ENCODE data around the gene ELP4.

The ELP4 gene

GRCh38 chr11:31478223-31478590, 31.4 kb upstream of the ELP4 start:
- Histone ChIP-seq H3K27ac (no peak overlapping the region), H3K4me3 (IDR thresholded peaks at IDR 0.05; ENCODE audit: insufficient read depth, low read depth, low read length) (no peak overlapping the region), H3K79me2 (ENCODE audit: insufficient read depth, low read depth) (no peaks in the 10 kb centered on the region), H3K27me3 (ENCODE audit: insufficient read depth, low read depth) (no peaks in the 10 kb centered on the region), H4K20me1 (ENCODE audit: insufficient read depth) (no peaks in the 10 kb centered on the region), H3K9ac (no peak overlapping the region), H3K4me1 (ENCODE audit: low read depth, poor library complexity, severe bottlenecking) (no peaks in the 10 kb centered on the region), H2AFZ (ENCODE audit: low read depth) (no peak overlapping the region), H3K4me2 (no peak overlapping the region), H3K36me3 (ENCODE audit: insufficient read depth) (no peaks in the 10 kb centered on the region)
- TF ChIP-seq, protein P1, sequence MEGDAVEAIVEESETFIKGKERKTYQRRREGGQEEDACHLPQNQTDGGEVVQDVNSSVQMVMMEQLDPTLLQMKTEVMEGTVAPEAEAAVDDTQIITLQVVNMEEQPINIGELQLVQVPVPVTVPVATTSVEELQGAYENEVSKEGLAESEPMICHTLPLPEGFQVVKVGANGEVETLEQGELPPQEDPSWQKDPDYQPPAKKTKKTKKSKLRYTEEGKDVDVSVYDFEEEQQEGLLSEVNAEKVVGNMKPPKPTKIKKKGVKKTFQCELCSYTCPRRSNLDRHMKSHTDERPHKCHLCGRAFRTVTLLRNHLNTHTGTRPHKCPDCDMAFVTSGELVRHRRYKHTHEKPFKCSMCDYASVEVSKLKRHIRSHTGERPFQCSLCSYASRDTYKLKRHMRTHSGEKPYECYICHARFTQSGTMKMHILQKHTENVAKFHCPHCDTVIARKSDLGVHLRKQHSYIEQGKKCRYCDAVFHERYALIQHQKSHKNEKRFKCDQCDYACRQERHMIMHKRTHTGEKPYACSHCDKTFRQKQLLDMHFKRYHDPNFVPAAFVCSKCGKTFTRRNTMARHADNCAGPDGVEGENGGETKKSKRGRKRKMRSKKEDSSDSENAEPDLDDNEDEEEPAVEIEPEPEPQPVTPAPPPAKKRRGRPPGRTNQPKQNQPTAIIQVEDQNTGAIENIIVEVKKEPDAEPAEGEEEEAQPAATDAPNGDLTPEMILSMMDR (conservative IDR thresholded peaks at IDR 0.05; ENCODE audit: low read depth, low read length) = no peak

- no peaks in the 10 kb centered on the region for H4K20me1 ChIP-seq (ENCODE audit: insufficient read depth)
- no peaks in the 10 kb centered on the region for H3K27me3 ChIP-seq (ENCODE audit: insufficient read depth, low read depth)
- TF ChIP-seq, protein P1 (conservative IDR thresholded peaks at IDR 0.05; ENCODE audit: low read depth, low read length) = no peak
- H3K4me1 ChIP-seq (ENCODE audit: low read depth, poor library complexity, severe bottlenecking) = no peaks in the 10 kb centered on the region
- H3K4me3 ChIP-seq (IDR thresholded peaks at IDR 0.05; ENCODE audit: insufficient read depth, low read depth, low read length) = no peak overlapping the region
- H3K9ac ChIP-seq = no peak overlapping the region
- H3K4me2 ChIP-seq = no peak overlapping the region
- H3K36me3 ChIP-seq (ENCODE audit: insufficient read depth) = no peaks in the 10 kb centered on the region
- H3K27ac ChIP-seq = no peak overlapping the region
- H2AFZ ChIP-seq (ENCODE audit: low read depth) = no peak overlapping the region
- H3K79me2 ChIP-seq (ENCODE audit: insufficient read depth, low read depth) = no peaks in the 10 kb centered on the region
Observed at GRCh38 chr11:31479066-31479465, 30.5 kb upstream of the ELP4 start.

DNA sequence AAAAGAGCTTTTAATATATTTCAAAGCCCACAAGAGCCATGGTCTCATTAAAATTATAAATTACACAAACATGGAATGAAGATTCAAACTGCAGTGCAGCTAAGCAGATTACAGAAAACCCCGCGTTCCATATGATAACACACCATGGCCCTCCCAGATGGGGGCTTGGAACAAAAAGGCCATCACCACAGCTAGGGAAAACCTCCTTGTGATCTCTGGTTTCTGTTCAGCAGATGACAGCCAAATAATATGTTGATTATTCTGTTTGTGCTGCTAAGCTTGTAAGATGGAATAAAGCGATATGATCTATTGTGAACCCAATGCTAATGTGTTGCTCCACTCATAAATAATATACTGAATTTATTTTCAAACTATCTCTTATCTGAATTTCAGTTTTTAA, 28.6 kb upstream of the ELP4 start:
- H3K27ac ChIP-seq = no peak overlapping the region
- H3K9ac ChIP-seq = no peak overlapping the region
- no peak overlapping the region for H3K4me2 ChIP-seq
- H3K4me1 ChIP-seq (ENCODE audit: low read depth, poor library complexity, severe bottlenecking) = no peaks in the 10 kb centered on the region
- TF ChIP-seq, protein P1 (conservative IDR thresholded peaks at IDR 0.05; ENCODE audit: low read depth, low read length) = no peak
- no peaks in the 10 kb centered on the region for H4K20me1 ChIP-seq (ENCODE audit: insufficient read depth)
- H3K36me3 ChIP-seq (ENCODE audit: insufficient read depth) = no peaks in the 10 kb centered on the region
- H3K4me3 ChIP-seq (IDR thresholded peaks at IDR 0.05; ENCODE audit: insufficient read depth, low read depth, low read length) = no peak overlapping the region
- H3K79me2 ChIP-seq (ENCODE audit: insufficient read depth, low read depth) = no peaks in the 10 kb centered on the region
- no peaks in the 10 kb centered on the region for H3K27me3 ChIP-seq (ENCODE audit: insufficient read depth, low read depth)
- H2AFZ ChIP-seq (ENCODE audit: low read depth) = no peak overlapping the region

- H3K36me3 ChIP-seq (ENCODE audit: insufficient read depth) = no peaks in the 10 kb centered on the region
- TF ChIP-seq, protein P1 (conservative IDR thresholded peaks at IDR 0.05; ENCODE audit: low read depth, low read length) = no peak
- H3K4me1 ChIP-seq (ENCODE audit: low read depth, poor library complexity, severe bottlenecking) = no peaks in the 10 kb centered on the region
- no peak overlapping the region for H3K27ac ChIP-seq
- H3K79me2 ChIP-seq (ENCODE audit: insufficient read depth, low read depth) = no peaks in the 10 kb centered on the region
- no peak overlapping the region for H3K9ac ChIP-seq
- no peak overlapping the region for H2AFZ ChIP-seq (ENCODE audit: low read depth)
- H3K4me3 ChIP-seq (IDR thresholded peaks at IDR 0.05; ENCODE audit: insufficient read depth, low read depth, low read length) = no peak overlapping the region
- no peak overlapping the region for H3K4me2 ChIP-seq
- H4K20me1 ChIP-seq (ENCODE audit: insufficient read depth) = no peaks in the 10 kb centered on the region
- no peaks in the 10 kb centered on the region for H3K27me3 ChIP-seq (ENCODE audit: insufficient read depth, low read depth)
Observed at GRCh38 chr11:31484497-31484896, 25.1 kb upstream of the ELP4 start.

GRCh38 chr11:31487848-31488247, 21.7 kb upstream of the ELP4 start:
- Histone ChIP-seq H3K4me3 (IDR thresholded peaks at IDR 0.05; ENCODE audit: insufficient read depth, low read depth, low read length) (no peak overlapping the region), H3K4me1 (ENCODE audit: low read depth, poor library complexity, severe bottlenecking) (no peaks in the 10 kb centered on the region), H3K36me3 (ENCODE audit: insufficient read depth) (no peaks in the 10 kb centered on the region), H3K79me2 (ENCODE audit: insufficient read depth, low read depth) (no peaks in the 10 kb centered on the region), H3K27ac (no peak overlapping the region), H3K9ac (no peak overlapping the region), H2AFZ (ENCODE audit: low read depth) (no peak overlapping the region), H3K27me3 (ENCODE audit: insufficient read depth, low read depth) (no peaks in the 10 kb centered on the region), H4K20me1 (ENCODE audit: insufficient read depth) (no peaks in the 10 kb centered on the region), H3K4me2 (no peak overlapping the region)
- TF ChIP-seq, protein P1 (conservative IDR thresholded peaks at IDR 0.05; ENCODE audit: low read depth, low read length) = peak; percentile 61

All from KMS-11 (cell line).